K562 (cell line): ENCODE measurements around the gene MAPKAPK3. TPM values are rescaled to one million over a fixed set of nuclear protein-coding genes. Genes with fewer than 3 reads are reported as not detected.
A peak's percentile ranks its signal among the peaks of the same experiment; 100 is the strongest.

ENCODE experiments used
- ATF1 ChIP-seq, 2 experiments: fragments of 450-650 bp in 1 of 2; IDR thresholded peaks; 2 replicates each; pipeline ENCODE4 v1.6.1; 2016; ENCODE audit warnings: missing compliant biosample characterization in 1 of 2, missing genetic modification characterization in 1 of 2
- BCOR ChIP-seq: fragments of 450-650 bp; IDR thresholded peaks from 2 replicates; pipeline ENCODE4 v1.6.1; 2016
- BHLHE40 ChIP-seq: IDR thresholded peaks from 2 replicates; pipeline ENCODE4 v1.6.1; 2011; ENCODE audit warnings: low read length, improper control_type of control experiment
- CCNT2 ChIP-seq: IDR thresholded peaks from 2 replicates; pipeline ENCODE4 v1.6.1; 2011; ENCODE audit warnings: borderline replicate concordance, low read depth, mild to moderate bottlenecking, moderate library complexity, mixed read lengths, low read length; ENCODE audit not compliant: insufficient read length; ENCODE audit errors: extremely low read depth
- CEBPB ChIP-seq: fragments of 450-650 bp; IDR thresholded peaks from 2 replicates; pipeline ENCODE4 v1.6.1; 2016; ENCODE audit warnings: missing genetic modification characterization, missing compliant biosample characterization
- CREB1 ChIP-seq, 2 experiments: sonication (generic) in 1 of 2; formaldehyde crosslinking in 1 of 2; IDR thresholded peaks; 2 replicates each; pipeline versions ENCODE4 v1.6.1 to v1.8.0; 2012 to 2022; ENCODE audit warnings: inconsistent platforms in 1 of 2, mild to moderate bottlenecking in 1 of 2, missing genetic modification reagents in 1 of 2, moderate library complexity in 1 of 2
- EP400 ChIP-seq: fragments of 450-650 bp; IDR thresholded peaks from 2 replicates; pipeline ENCODE4 v1.6.1; 2017; ENCODE audit warnings: antibody characterized with exemption, mild to moderate bottlenecking, moderate library complexity
- HMGN3 ChIP-seq: IDR thresholded peaks from 2 replicates; pipeline ENCODE4 v1.6.1; 2011; ENCODE audit warnings: borderline replicate concordance, low read depth, mild to moderate bottlenecking, mixed read lengths, low read length; ENCODE audit not compliant: insufficient read length; ENCODE audit errors: extremely low read depth
- JUND ChIP-seq, 2 experiments: IDR thresholded peaks; 2 replicates in 1 of 2; 3 replicates in 1 of 2; pipeline ENCODE4 v1.6.1; 2011; ENCODE audit warnings: borderline replicate concordance in 2 of 2, low read depth in 2 of 2, low read length in 2 of 2, improper control_type of control experiment in 1 of 2, missing biosample characterization in 1 of 2, missing genetic modification characterization in 1 of 2, missing genetic modification reagents in 1 of 2
- MAFK ChIP-seq: IDR thresholded peaks from 2 replicates; pipeline ENCODE4 v1.6.1; 2011; ENCODE audit warnings: low read length, improper control_type of control experiment
- RNF2 ChIP-seq: sonication (generic); IDR thresholded peaks from 2 replicates; pipeline ENCODE4 v1.6.1; 2016
- SAFB ChIP-seq: fragments of 200-400 bp; formaldehyde crosslinking; IDR thresholded peaks from 2 replicates; pipeline ENCODE4 v1.6.1; 2017; ENCODE audit warnings: low read depth, low read length, borderline replicate concordance
- SIN3A ChIP-seq, 2 experiments: fragments of 150-350 bp in 1 of 2; IDR thresholded peaks; 2 replicates each; pipeline ENCODE4 v1.6.1; 2011 to 2016; ENCODE audit warnings: borderline replicate concordance in 2 of 2, low read depth in 2 of 2, low read length in 2 of 2, mild to moderate bottlenecking in 2 of 2, moderate library complexity in 2 of 2; ENCODE audit not compliant: control insufficient read depth in 1 of 2
- SMAD2 ChIP-seq: fragments of 150-350 bp; IDR thresholded peaks from 2 replicates; pipeline ENCODE4 v1.6.1; 2014; ENCODE audit warnings: low read depth, mild to moderate bottlenecking, low read length
- TAF15 ChIP-seq: fragments of 200-400 bp; formaldehyde crosslinking; IDR thresholded peaks from 2 replicates; pipeline ENCODE4 v1.6.1; 2017; ENCODE audit warnings: mild to moderate bottlenecking, low read depth, low read length, moderate library complexity
- THRAP3 ChIP-seq: fragments of 450-650 bp; IDR thresholded peaks from 2 replicates; pipeline ENCODE4 v1.6.1; 2016; ENCODE audit warnings: mild to moderate bottlenecking, inconsistent platforms, borderline replicate concordance
- XRCC5 ChIP-seq: fragments of 200-400 bp; formaldehyde crosslinking; IDR thresholded peaks from 2 replicates; pipeline ENCODE4 v1.6.1; 2017; ENCODE audit warnings: low read depth, mild to moderate bottlenecking, low read length
- ZC3H4 ChIP-seq: sonication (generic); formaldehyde crosslinking; IDR thresholded peaks from 2 replicates; pipeline ENCODE4 v1.9.0; 2021; ENCODE audit warnings: missing genetic modification reagents, borderline replicate concordance
- ZNF124 ChIP-seq: sonication (generic); formaldehyde crosslinking; IDR thresholded peaks from 2 replicates; pipeline ENCODE4 v1.8.1; 2022; ENCODE audit warnings: missing genetic modification reagents
- polyA plus RNA-seq, 8 experiments: library from polyadenylated mRNA; depleted of rRNA in 4 of 8; stranded (reverse) in 5 of 8; unstranded in 3 of 8; fragments of >200 nt; fragmentation: Nextera tagmentation in 2 of 8; fragmentation: Illumina TruSeq in 1 of 8; extraction: Ambion mirVana in 2 of 8; extraction: Trizol in 1 of 8; gene quantifications; 2 replicates each; pipeline versions ENCODE4 v1.2.1 to v1.2.3, GENCODE V29; 2011 to 2014; ENCODE audit warnings: inconsistent platforms in 1 of 8, missing spikeins in 1 of 8
- total RNA-seq, 7 experiments: library from RNA; depleted of rRNA in 6 of 7; stranded (reverse); fragments of >200 nt in 6 of 7; fragmentation: Illumina TruSeq in 2 of 7; extraction: Trizol in 2 of 7; gene quantifications; 2 replicates each; pipeline versions ENCODE4 v1.2.1 to v1.2.3, GENCODE V29; 2011 to 2021; ENCODE audit warnings: low replicate concordance in 1 of 7
- TF ChIP-seq, protein P1 (sequence below): sonication (generic); formaldehyde crosslinking; IDR thresholded peaks from 2 replicates; pipeline ENCODE4 v1.8.1; 2023; ENCODE audit warnings: mild to moderate bottlenecking, missing genetic modification reagents
- TF ChIP-seq, protein P2 (sequence below): sonication (generic); formaldehyde crosslinking; IDR thresholded peaks from 2 replicates; pipeline ENCODE4 v1.8.0; 2022; ENCODE audit warnings: missing genetic modification reagents, mild to moderate bottlenecking, moderate library complexity, borderline replicate concordance
- TF ChIP-seq, protein P3 (sequence below), 2 experiments: fragments of 450-650 bp; conservative IDR thresholded peaks; 2 replicates each; pipeline ENCODE4 v1.6.1; 2017; ENCODE audit warnings: mild to moderate bottlenecking in 2 of 2, moderate library complexity in 2 of 2
- TF ChIP-seq, protein P4 (sequence below): fragments of 250-450 bp; sonication (Bioruptor Pico); IDR thresholded peaks from 2 replicates; pipeline ENCODE4 v1.4.0; 2020; ENCODE audit warnings: mild to moderate bottlenecking

The MAPKAPK3 gene
- total and polyA plus RNA-seq, 9 of the 15 experiments (the other 6 are each of a cell fraction or from before 2014, with no cell fraction given), result 8.0 to 56.4 (median 41.2) TPM

DNA sequence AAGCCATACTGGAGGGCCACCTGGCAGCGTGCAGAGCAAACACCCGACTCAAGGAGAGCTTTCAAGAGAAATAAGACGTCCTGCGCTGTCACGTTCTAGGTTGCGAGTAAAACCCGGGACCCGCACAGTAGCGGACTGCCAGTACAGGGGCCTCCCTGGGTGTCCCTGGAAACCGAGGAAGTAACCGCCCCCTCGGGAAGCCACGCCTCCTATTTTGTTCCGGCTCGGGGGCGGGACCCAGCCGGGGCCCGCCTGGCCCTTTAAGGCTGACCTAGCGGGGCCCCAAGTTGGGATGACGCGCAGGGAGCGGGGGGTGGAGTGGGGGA lies 218 bp upstream of the MAPKAPK3 start (continued):
- TF ChIP-seq MAFK (no peak), THRAP3 (no peak), SAFB (no peak), TAF15 (no peak), BHLHE40 (0 out of 2 replicates have a peak, but pooled peaks have one; percentile 9), RNF2 (no peak), CEBPB (tag) (no peak), CREB1 (IDR thresholded peaks at IDR 0.05) (peak; percentile 55; the same call in 1 of the 2 replicates), CREB1 (CRISPR knock-in tag; IDR thresholded peaks at IDR 0.05) (peak; percentile 63), EP400 (no peak), ATF1 (CRISPR knock-in tag; IDR thresholded peaks at IDR 0.05) (no peak), ATF1 (tag; IDR thresholded peaks at IDR 0.05) (peak; percentile 23; the same call in 1 of the 2 replicates), SIN3A (IDR thresholded peaks at IDR 0.05; ENCODE audit: borderline replicate concordance in 2 of 2, control insufficient read depth in 1 of 2, low read depth in 2 of 2, low read length in 2 of 2) (peak in 1 of 2 experiments; percentile 15; a peak in 1 of 4 replicates), XRCC5 (no peak), BCOR (no peak), ZC3H4 (CRISPR knock-in tag) (no peak), HMGN3 (peak; percentile 64), ZNF124 (CRISPR knock-in tag) (no peak), CCNT2 (peak; percentile 36), JUND (IDR thresholded peaks at IDR 0.05; ENCODE audit: borderline replicate concordance, low read depth, low read length) (peak; percentile 62), JUND (tag; IDR thresholded peaks at IDR 0.05; ENCODE audit: borderline replicate concordance, low read depth, low read length) (no peak), SMAD2 (no peak)
- TF ChIP-seq, protein P1, sequence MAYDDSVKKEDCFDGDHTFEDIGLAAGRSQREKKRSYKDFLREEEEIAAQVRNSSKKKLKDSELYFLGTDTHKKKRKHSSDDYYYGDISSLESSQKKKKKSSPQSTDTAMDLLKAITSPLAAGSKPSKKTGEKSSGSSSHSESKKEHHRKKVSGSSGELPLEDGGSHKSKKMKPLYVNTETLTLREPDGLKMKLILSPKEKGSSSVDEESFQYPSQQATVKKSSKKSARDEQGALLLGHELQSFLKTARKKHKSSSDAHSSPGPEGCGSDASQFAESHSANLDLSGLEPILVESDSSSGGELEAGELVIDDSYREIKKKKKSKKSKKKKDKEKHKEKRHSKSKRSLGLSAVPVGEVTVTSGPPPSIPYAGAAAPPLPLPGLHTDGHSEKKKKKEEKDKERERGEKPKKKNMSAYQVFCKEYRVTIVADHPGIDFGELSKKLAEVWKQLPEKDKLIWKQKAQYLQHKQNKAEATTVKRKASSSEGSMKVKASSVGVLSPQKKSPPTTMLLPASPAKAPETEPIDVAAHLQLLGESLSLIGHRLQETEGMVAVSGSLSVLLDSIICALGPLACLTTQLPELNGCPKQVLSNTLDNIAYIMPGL, result no peak
- TF ChIP-seq, protein P2, sequence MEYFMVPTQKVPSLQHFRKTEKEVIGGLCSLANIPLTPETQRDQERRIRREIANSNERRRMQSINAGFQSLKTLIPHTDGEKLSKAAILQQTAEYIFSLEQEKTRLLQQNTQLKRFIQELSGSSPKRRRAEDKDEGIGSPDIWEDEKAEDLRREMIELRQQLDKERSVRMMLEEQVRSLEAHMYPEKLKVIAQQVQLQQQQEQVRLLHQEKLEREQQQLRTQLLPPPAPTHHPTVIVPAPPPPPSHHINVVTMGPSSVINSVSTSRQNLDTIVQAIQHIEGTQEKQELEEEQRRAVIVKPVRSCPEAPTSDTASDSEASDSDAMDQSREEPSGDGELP (CRISPR knock-in tag), result peak; percentile 20; the same call in 1 of the 2 replicates
- TF ChIP-seq, protein P3, sequence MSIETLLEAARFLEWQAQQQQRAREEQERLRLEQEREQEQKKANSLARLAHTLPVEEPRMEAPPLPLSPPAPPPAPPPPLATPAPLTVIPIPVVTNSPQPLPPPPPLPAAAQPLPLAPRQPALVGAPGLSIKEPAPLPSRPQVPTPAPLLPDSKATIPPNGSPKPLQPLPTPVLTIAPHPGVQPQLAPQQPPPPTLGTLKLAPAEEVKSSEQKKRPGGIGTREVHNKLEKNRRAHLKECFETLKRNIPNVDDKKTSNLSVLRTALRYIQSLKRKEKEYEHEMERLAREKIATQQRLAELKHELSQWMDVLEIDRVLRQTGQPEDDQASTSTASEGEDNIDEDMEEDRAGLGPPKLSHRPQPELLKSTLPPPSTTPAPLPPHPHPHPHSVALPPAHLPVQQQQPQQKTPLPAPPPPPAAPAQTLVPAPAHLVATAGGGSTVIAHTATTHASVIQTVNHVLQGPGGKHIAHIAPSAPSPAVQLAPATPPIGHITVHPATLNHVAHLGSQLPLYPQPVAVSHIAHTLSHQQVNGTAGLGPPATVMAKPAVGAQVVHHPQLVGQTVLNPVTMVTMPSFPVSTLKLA (conservative IDR thresholded peaks at IDR 0.05), result 0 out of 4 replicates have a peak, but pooled peaks of 1 of the 2 experiments have one; percentile 9
- TF ChIP-seq, protein P4, sequence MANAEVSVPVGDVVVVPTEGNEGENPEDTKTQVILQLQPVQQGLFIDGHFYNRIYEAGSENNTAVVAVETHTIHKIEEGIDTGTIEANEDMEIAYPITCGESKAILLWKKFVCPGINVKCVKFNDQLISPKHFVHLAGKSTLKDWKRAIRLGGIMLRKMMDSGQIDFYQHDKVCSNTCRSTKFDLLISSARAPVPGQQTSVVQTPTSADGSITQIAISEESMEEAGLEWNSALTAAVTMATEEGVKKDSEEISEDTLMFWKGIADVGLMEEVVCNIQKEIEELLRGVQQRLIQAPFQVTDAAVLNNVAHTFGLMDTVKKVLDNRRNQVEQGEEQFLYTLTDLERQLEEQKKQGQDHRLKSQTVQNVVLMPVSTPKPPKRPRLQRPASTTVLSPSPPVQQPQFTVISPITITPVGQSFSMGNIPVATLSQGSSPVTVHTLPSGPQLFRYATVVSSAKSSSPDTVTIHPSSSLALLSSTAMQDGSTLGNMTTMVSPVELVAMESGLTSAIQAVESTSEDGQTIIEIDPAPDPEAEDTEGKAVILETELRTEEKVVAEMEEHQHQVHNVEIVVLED (CRISPR knock-in tag), result no peak
